GM19238 (cell line): Measurements from ENCODE around the gene NKAIN1.
"Not testable (repeated sequence)": the region's sequence is repeated elsewhere in the genome, so short reads cannot be mapped to it uniquely, and the experiment has no call there.

Source experiments
- DNase-seq: peaks from one replicate; pipeline ENCODE4 v3.0.0; 2011; ENCODE audit warnings: low spot score; ENCODE audit not compliant: insufficient read length

Gene NKAIN1

GRCh38 chr1:31198150-31198549 is 41.5 kb downstream of the NKAIN1 start:
- no peak for DNase-seq

GRCh38 chr1:31196685-31197084 is 43.0 kb downstream of the NKAIN1 start:
- DNase-seq = no peak

- not testable (repeated sequence) for DNase-seq
Measured at GRCh38 chr1:31195267-31195666, 44.4 kb downstream of the NKAIN1 start.

GRCh38 chr1:31193729-31194128 is 46.0 kb downstream of the NKAIN1 start:
- no peak for DNase-seq

GRCh38 chr1:31191281-31191680 is 48.4 kb downstream of the NKAIN1 start:
- no peak for DNase-seq

- no peak for DNase-seq
Measured at GRCh38 chr1:31189696-31190674, 49.7 kb downstream of the NKAIN1 start.

GRCh38 chr1:31183927-31184554 is 55.6 kb downstream of the NKAIN1 start:
- DNase-seq = peak; percentile 41

- no peak for DNase-seq
Measured at GRCh38 chr1:31183126-31183525, 56.6 kb downstream of the NKAIN1 start.

GRCh38 chr1:31182352-31182751 is 57.3 kb downstream of the NKAIN1 start:
- DNase-seq = peak; percentile 68

- DNase-seq = peak; percentile 41
Measured at GRCh38 chr1:31181515-31182343, 58.0 kb downstream of the NKAIN1 start.

GRCh38 chr1:31180338-31180737 is 59.3 kb downstream of the NKAIN1 start:
- DNase-seq = no peak

GRCh38 chr1:31176291-31176690 is 63.4 kb downstream of the NKAIN1 start:
- DNase-seq = not testable (repeated sequence)

- DNase-seq = no peak
Measured at GRCh38 chr1:31170486-31170735, 69.3 kb downstream of the NKAIN1 start.

GRCh38 chr1:31166462-31166861 is 73.2 kb downstream of the NKAIN1 start:
- DNase-seq = no peak

- DNase-seq = no peak
Measured at GRCh38 chr1:31164291-31164690, 75.4 kb downstream of the NKAIN1 start.

GRCh38 chr1:31163866-31164265 is 75.8 kb downstream of the NKAIN1 start:
- no peak for DNase-seq

- DNase-seq = no peak
Measured at GRCh38 chr1:31161571-31161970, 78.1 kb downstream of the NKAIN1 start.

- DNase-seq = no peak
Measured at GRCh38 chr1:31159869-31160611, 79.6 kb downstream of the NKAIN1 start.

- DNase-seq = no peak
Measured at GRCh38 chr1:31159323-31159722, 80.4 kb downstream of the NKAIN1 start.

- DNase-seq = peak; percentile 60
Measured at GRCh38 chr1:31155216-31155806, 84.4 kb downstream of the NKAIN1 start.
